ENCODE measurements around the gene ADRB1. TPM values are rescaled to one million over a fixed set of nuclear protein-coding genes. Genes with fewer than 3 reads are reported as not detected.

The ADRB1 gene
- total RNA-seq, 1 donor: not detected

GRCh38 chr10:114041166-114041565 lies 2.5 kb upstream of the ADRB1 start:
- no peak overlapping the region for H3K4me3 ChIP-seq (ENCODE audit: low read depth, low read length)
- no peak for DNase-seq (ENCODE audit: low read depth)
- TF ChIP-seq, protein P1, sequence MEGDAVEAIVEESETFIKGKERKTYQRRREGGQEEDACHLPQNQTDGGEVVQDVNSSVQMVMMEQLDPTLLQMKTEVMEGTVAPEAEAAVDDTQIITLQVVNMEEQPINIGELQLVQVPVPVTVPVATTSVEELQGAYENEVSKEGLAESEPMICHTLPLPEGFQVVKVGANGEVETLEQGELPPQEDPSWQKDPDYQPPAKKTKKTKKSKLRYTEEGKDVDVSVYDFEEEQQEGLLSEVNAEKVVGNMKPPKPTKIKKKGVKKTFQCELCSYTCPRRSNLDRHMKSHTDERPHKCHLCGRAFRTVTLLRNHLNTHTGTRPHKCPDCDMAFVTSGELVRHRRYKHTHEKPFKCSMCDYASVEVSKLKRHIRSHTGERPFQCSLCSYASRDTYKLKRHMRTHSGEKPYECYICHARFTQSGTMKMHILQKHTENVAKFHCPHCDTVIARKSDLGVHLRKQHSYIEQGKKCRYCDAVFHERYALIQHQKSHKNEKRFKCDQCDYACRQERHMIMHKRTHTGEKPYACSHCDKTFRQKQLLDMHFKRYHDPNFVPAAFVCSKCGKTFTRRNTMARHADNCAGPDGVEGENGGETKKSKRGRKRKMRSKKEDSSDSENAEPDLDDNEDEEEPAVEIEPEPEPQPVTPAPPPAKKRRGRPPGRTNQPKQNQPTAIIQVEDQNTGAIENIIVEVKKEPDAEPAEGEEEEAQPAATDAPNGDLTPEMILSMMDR (IDR thresholded peaks at IDR 0.05; ENCODE audit: insufficient read depth, low read length): no peak

DNA sequence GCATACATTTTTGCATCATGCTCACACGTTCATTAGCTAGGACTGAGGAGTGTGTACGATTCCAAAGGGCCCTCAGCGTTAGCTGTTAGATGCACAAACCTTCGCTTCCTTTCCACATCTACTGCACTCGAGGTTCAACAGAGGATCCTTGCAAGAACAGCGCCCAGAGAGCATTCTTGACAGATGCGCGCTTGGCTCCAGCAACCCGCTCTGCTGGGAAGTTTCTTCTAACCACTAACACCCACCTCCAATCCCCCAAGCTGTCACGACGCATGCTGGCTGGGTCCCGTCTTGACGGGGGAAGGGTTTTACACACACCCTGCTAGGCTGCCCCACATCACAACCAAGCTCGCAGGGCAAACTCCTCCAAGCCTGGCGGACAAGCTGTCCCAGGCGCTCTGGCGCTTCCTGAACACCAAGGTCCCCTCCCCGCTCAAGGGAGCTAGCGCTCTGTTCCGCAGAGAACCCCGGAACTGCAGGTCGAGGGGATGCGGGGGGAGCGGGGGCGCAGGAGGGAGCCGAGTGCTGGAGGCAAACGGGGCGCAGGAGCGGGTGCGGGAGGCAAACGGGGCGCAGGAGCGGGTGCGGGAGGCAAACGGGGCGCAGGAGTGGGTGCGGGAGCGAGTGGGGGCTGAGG lies 653 bp upstream of the ADRB1 start:
- peak; percentile 4 for DNase-seq (ENCODE audit: low read depth)
- no peak overlapping the region for H3K4me3 ChIP-seq (ENCODE audit: low read depth, low read length)
- TF ChIP-seq, protein P1 (IDR thresholded peaks at IDR 0.05; ENCODE audit: insufficient read depth, low read length): no peak

GRCh38 chr10:114044247-114045135 lies 825 bp downstream of the ADRB1 start:
- DNase-seq (ENCODE audit: low read depth): no peak
- H3K4me3 ChIP-seq (ENCODE audit: low read depth, low read length): no peak overlapping the region
- TF ChIP-seq, protein P1 (IDR thresholded peaks at IDR 0.05; ENCODE audit: insufficient read depth, low read length): no peak

DNA sequence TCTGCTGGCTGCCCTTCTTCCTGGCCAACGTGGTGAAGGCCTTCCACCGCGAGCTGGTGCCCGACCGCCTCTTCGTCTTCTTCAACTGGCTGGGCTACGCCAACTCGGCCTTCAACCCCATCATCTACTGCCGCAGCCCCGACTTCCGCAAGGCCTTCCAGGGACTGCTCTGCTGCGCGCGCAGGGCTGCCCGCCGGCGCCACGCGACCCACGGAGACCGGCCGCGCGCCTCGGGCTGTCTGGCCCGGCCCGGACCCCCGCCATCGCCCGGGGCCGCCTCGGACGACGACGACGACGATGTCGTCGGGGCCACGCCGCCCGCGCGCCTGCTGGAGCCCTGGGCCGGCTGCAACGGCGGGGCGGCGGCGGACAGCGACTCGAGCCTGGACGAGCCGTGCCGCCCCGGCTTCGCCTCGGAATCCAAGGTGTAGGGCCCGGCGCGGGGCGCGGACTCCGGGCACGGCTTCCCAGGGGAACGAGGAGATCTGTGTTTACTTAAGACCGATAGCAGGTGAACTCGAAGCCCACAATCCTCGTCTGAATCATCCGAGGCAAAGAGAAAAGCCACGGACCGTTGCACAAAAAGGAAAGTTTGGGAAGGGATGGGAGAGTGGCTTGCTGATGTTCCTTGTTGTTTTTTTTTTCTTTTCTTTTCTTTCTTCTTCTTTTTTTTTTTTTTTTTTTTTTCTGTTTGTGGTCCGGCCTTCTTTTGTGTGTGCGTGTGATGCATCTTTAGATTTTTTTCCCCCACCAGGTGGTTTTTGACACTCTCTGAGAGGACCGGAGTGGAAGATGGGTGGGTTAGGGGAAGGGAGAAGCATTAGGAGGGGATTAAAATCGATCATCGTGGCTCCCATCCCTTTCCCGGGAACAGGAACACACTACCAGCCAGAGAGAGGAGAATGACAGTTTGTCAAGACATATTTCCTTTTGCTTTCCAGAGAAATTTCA lies 1.7 kb downstream of the ADRB1 start:
- TF ChIP-seq, protein P1 (IDR thresholded peaks at IDR 0.05; ENCODE audit: insufficient read depth, low read length): no peak
- no peak for DNase-seq (ENCODE audit: low read depth)
- no peak overlapping the region for H3K4me3 ChIP-seq (ENCODE audit: low read depth, low read length)

- TF ChIP-seq, protein P1 (IDR thresholded peaks at IDR 0.05; ENCODE audit: insufficient read depth, low read length): no peak
- no peak for DNase-seq (ENCODE audit: low read depth)
- H3K4me3 ChIP-seq (ENCODE audit: low read depth, low read length): no peak overlapping the region
Observed at GRCh38 chr10:114046087-114046458, 2.4 kb downstream of the ADRB1 start.

DNA sequence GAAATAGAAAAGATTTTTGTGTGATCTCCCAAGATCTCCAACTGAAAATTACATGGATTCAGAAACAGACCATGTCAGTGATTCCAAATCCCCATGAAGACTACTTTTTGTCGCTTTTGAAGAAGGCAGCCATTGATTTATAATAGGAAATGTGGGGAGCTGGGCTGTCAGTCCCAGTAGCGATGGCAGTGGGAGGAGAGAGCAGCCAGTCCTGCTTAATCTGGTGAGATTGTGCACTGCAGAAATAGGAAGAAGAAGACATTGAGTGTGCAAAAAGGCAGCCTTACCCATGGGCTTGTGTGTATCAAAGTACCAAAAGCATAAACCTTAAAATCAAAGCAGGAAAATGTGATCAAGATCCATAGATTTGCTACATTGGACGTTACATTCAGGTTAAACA lies 4.8 kb downstream of the ADRB1 start:
- no peak for DNase-seq (ENCODE audit: low read depth)
- TF ChIP-seq, protein P1 (IDR thresholded peaks at IDR 0.05; ENCODE audit: insufficient read depth, low read length): no peak
- H3K4me3 ChIP-seq (ENCODE audit: low read depth, low read length): no peak overlapping the region

Measured in fibroblast of the aortic adventitia (primary cell).